Activated CD8-positive, alpha-beta memory T cell treated with anti-CD3 and anti-CD28 coated beads for 36 hours (primary cell): ENCODE data around the gene ANKRD40. TPM values are rescaled to one million over a fixed set of nuclear protein-coding genes. Genes with fewer than 3 reads are reported as not detected.
"Not testable (repeated sequence)": the region's sequence is repeated elsewhere in the genome, so short reads cannot be mapped to it uniquely, and the experiment has no call there.

Experiments used
- CTCF ChIA-PET: fragments of 350-600 bp; sonication (Branson Sonifier 250); formaldehyde crosslinking; loops from one replicate; lab custom pipeline; 2021; ENCODE audit warnings: antibody characterized with exemption; lab: Charles Lee
- POLR2A ChIA-PET: fragments of 350-600 bp; sonication (Branson Sonifier 250); formaldehyde crosslinking; loops from one replicate; lab custom pipeline; 2021; ENCODE audit warnings: antibody characterized with exemption; lab: Charles Lee
- total RNA-seq, 2 experiments: library from RNA; stranded (reverse); gene quantifications; one replicate each; pipeline ENCODE4 v1.2.3, GENCODE V29; 2021

ANKRD40 gene
- 10 to 100 TPM; 47.8 to 50.3 TPM for total RNA-seq

- POLR2A ChIA-PET: interaction anchor here (0.6 to 1.6 kb wide), 7 partner anchors 10 to 652 kb away, joined by 3 to 7 read pairs (median 4); partner anchors contain the start of genes ITGA3 and LUC7L3
Measured at GRCh38 chr17:50707289-50708049, at the start of gene ANKRD40. Gene ANKRD40 (minus strand): TSS chr17:50707914. CDS start chr17:50707654, 260 bp downstream.

GRCh38 chr17:50754521-50754920 is 46.8 kb upstream of the ANKRD40 start:
- POLR2A ChIA-PET: no interaction called here
- CTCF ChIA-PET: no interaction called here

More at GRCh38 chr17:50707289-50708049, at the start of gene ANKRD40:
- CTCF ChIA-PET: interaction anchor here (0.7 to 0.8 kb wide), 3 partner anchors 9 to 12 kb away, joined by 3 to 4 read pairs (median 3); no protein-coding TSS in a partner anchor

GRCh38 chr17:50749245-50749644 is 41.5 kb upstream of the ANKRD40 start:
- POLR2A ChIA-PET: no interaction called here
- CTCF ChIA-PET: no interaction called here

- ChIA-PET CTCF (no interaction called here), POLR2A (no interaction called here)
Measured at GRCh38 chr17:50745631-50746030, 37.9 kb upstream of the ANKRD40 start.

GRCh38 chr17:50739098-50739497 is 31.4 kb upstream of the ANKRD40 start:
- CTCF ChIA-PET: interaction anchor here (0.9 kb wide), 1 partner anchor 44 kb away, joined by 3 read pairs; no protein-coding TSS in a partner anchor
- POLR2A ChIA-PET: interaction anchor here (1.1 kb wide), 1 partner anchor 20 kb away, joined by 3 read pairs; the partner anchor contains the start of gene LUC7L3

GRCh38 chr17:50737118-50737698 is 29.5 kb upstream of the ANKRD40 start:
- ChIA-PET CTCF (no interaction called here), POLR2A (no interaction called here)

- POLR2A ChIA-PET: no interaction called here
Measured at GRCh38 chr17:50735287-50735686, 27.6 kb upstream of the ANKRD40 start.

GRCh38 chr17:50731575-50732460 is 24.1 kb upstream of the ANKRD40 start:
- CTCF ChIA-PET: interaction anchor here (0.7 to 0.9 kb wide), 2 partner anchors 10 to 51 kb away, joined by 3 read pairs; no protein-coding TSS in a partner anchor
- POLR2A ChIA-PET: no interaction called here

More at GRCh38 chr17:50735287-50735686, 27.6 kb upstream of the ANKRD40 start:
- CTCF ChIA-PET: no interaction called here

- ChIA-PET CTCF (interaction anchor here (0.5 kb wide), 1 partner anchor 122 kb away, joined by 3 read pairs; no protein-coding TSS in a partner anchor), POLR2A (interaction anchor here (1.3 kb wide), 1 partner anchor 10 kb away, joined by 5 read pairs; the partner anchor contains the start of gene LUC7L3)
Measured at GRCh38 chr17:50728881-50729765, 21.4 kb upstream of the ANKRD40 start.

- ChIA-PET CTCF (interaction anchor here (0.5 to 0.7 kb wide), 3 partner anchors 14 to 123 kb away, joined by 3 read pairs; no protein-coding TSS in a partner anchor), POLR2A (interaction anchor here (1.3 to 1.6 kb wide), 2 partner anchors 9 to 20 kb away, joined by 3 to 5 read pairs; partner anchors contain the start of gene LUC7L3)
Measured at GRCh38 chr17:50728112-50728429, 20.4 kb upstream of the ANKRD40 start.

- POLR2A ChIA-PET: interaction anchor here (0.5 kb wide), 1 partner anchor 9 kb away, joined by 4 read pairs; no protein-coding TSS in a partner anchor
- CTCF ChIA-PET: no interaction called here
Measured at GRCh38 chr17:50725769-50726655, 18.3 kb upstream of the ANKRD40 start.

GRCh38 chr17:50724622-50725021 is 16.9 kb upstream of the ANKRD40 start:
- CTCF ChIA-PET: interaction anchor here (1.3 kb wide), 1 partner anchor 328 kb away, joined by 3 read pairs; the partner anchor contains the start of gene LRRC59
- POLR2A ChIA-PET: not testable (repeated sequence)

- POLR2A ChIA-PET: no interaction called here
- CTCF ChIA-PET: no interaction called here
Measured at GRCh38 chr17:50722746-50723145, 15.0 kb upstream of the ANKRD40 start.

- ChIA-PET CTCF (no interaction called here), POLR2A (interaction anchor here (0.7 to 1.1 kb wide), 2 partner anchors 13 to 23 kb away, joined by 3 read pairs; no protein-coding TSS in a partner anchor)
Measured at GRCh38 chr17:50721194-50722010, 13.7 kb upstream of the ANKRD40 start.

GRCh38 chr17:50719924-50720794 is 12.4 kb upstream of the ANKRD40 start:
- CTCF ChIA-PET: interaction anchor here (0.6 to 1.0 kb wide), 2 partner anchors 11 to 21 kb away, joined by 3 to 4 read pairs; no protein-coding TSS in a partner anchor

More at GRCh38 chr17:50719924-50720794, 12.4 kb upstream of the ANKRD40 start:
- POLR2A ChIA-PET: interaction anchor here (1.0 to 1.8 kb wide), 3 partner anchors 12 to 147 kb away, joined by 3 to 7 read pairs (median 7); partner anchors contain the start of genes ANKRD40 and TOB1
